HG03280 (cell line): ENCODE results near the gene MAGED4B.
"Not testable (repeated sequence)": the region's sequence is repeated elsewhere in the genome, so short reads cannot be mapped to it uniquely, and the experiment has no call there.

Source experiments
- ATAC-seq: cut with Tn5 transposase; IDR thresholded peaks from one replicate; pipeline ENCODE4 v1.9.1; 2021; ENCODE audit warnings: mild to moderate bottlenecking, moderate library complexity; ENCODE audit not compliant: unreplicated experiment

The MAGED4B gene

GRCh38 chrX:52068666-52069640 lies at the start of gene MAGED4B:
MAGED4B (minus strand) TSS chrX:52069183; CDS start chrX:52068172, 1,011 bp downstream.
- not testable (repeated sequence) for ATAC-seq

GRCh38 chrX:52118262-52118661 lies 49.3 kb upstream of the MAGED4B start:
- ATAC-seq, result no peak

GRCh38 chrX:52082578-52082977 lies 13.6 kb upstream of the MAGED4B start:
- ATAC-seq, result no peak

GRCh38 chrX:52078131-52078530 lies 9.1 kb upstream of the MAGED4B start:
- no peak for ATAC-seq

- not testable (repeated sequence) for ATAC-seq
These were observed 26.7 kb downstream of the MAGED4B start for GRCh38 chrX:52042288-52042687.

- no peak for ATAC-seq
These were observed 34.8 kb downstream of the MAGED4B start for GRCh38 chrX:52034211-52034610.

DNA sequence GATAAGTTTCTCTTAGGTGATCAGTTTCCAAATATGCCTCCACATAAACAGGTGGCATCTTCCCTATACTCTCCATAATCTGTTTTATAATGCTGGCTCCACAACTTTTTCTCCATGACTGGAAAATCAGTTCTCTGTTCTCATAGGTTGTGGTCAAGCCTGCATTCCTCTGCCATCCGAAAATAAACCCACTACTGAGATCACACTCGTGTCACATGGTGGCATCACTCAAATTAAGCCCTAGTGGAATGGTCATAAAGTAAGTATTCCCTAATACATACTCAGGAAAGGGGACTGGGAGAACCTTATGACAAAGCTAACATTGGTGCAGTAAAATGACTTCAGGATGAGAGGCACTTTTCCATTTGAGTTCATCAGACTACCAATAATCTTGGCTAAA lies 37.6 kb downstream of the MAGED4B start:
- ATAC-seq, result no peak

DNA sequence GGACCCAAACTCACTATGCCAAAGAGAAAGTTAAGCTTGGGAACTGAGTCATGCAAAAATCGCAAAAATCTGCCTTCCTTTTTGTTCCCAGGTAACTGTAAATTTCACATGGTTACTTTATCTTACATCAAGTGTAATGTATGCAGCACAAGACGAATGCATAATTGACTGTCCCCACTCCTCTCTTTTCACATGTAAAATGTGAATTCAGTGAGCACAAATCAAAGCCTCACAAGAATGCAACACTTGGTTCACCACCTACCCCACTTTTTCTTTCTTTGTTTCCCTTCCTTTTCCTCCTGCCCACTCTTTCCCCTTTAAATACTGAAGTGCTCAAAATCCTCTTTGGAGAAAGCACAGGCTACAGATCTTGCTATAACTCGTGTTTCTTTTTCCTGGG lies 53.2 kb downstream of the MAGED4B start:
- no peak for ATAC-seq
